ENCODE data around the gene DUSP16. TPM values are rescaled to one million over a fixed set of nuclear protein-coding genes. Genes with fewer than 3 reads are reported as not detected.

Gene DUSP16
- total RNA-seq, 1 donor from 2014 or later = 26.1 TPM

GRCh38 chr12:12510551-12510950 lies 52.1 kb downstream of the DUSP16 start:
- TF ChIP-seq, protein P1, sequence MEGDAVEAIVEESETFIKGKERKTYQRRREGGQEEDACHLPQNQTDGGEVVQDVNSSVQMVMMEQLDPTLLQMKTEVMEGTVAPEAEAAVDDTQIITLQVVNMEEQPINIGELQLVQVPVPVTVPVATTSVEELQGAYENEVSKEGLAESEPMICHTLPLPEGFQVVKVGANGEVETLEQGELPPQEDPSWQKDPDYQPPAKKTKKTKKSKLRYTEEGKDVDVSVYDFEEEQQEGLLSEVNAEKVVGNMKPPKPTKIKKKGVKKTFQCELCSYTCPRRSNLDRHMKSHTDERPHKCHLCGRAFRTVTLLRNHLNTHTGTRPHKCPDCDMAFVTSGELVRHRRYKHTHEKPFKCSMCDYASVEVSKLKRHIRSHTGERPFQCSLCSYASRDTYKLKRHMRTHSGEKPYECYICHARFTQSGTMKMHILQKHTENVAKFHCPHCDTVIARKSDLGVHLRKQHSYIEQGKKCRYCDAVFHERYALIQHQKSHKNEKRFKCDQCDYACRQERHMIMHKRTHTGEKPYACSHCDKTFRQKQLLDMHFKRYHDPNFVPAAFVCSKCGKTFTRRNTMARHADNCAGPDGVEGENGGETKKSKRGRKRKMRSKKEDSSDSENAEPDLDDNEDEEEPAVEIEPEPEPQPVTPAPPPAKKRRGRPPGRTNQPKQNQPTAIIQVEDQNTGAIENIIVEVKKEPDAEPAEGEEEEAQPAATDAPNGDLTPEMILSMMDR (IDR thresholded peaks at IDR 0.05) = no peak
- TF ChIP-seq EZH2phosphoT487 (IDR thresholded peaks at IDR 0.05) = no peak
- TF ChIP-seq EZH2 (IDR thresholded peaks at IDR 0.05) = no peak
- Mint-ChIP-seq H3K27ac (no peak overlapping the region), H3K9me3 (no peaks in the 10 kb centered on the region), H3K36me3 (peaks cover 2% of the 10 kb centered on the region), H3K4me3 (no peak overlapping the region), H3K27me3 (ENCODE audit: insufficient read depth, low read depth) (no peaks in the 10 kb centered on the region), H3K4me1 (peaks cover 32% of the 10 kb centered on the region)
- DNase-seq (ENCODE audit: low spot score) = no peak
- Histone ChIP-seq H3K9me3 (ENCODE audit: low read depth) (no peaks in the 10 kb centered on the region), H3K4me2 (no peak overlapping the region), H3K4me3 (no peak overlapping the region), H3K36me3 (no peaks in the 10 kb centered on the region), H3K9ac (no peak overlapping the region), H2AFZ (replicated peaks) (no peak overlapping the region), H3F3A (ENCODE audit: low read depth) (no peaks in the 10 kb centered on the region), H3K4me1 (peaks cover 26% of the 10 kb centered on the region), H3K79me2 (ENCODE audit: low read depth) (peaks cover 30% of the 10 kb centered on the region), H3K27ac (no peak overlapping the region), H4K20me1 (ENCODE audit: low read depth) (peaks cover 16% of the 10 kb centered on the region), H3K27me3 (no peaks in the 10 kb centered on the region)

- no peak overlapping the region for H3K4me2 ChIP-seq
- DNase-seq (ENCODE audit: low spot score) = no peak
- peaks cover 2% of the 10 kb centered on the region for H3K36me3 Mint-ChIP-seq
- no peak overlapping the region for H3K4me3 Mint-ChIP-seq
- H3K9me3 ChIP-seq (ENCODE audit: low read depth) = no peaks in the 10 kb centered on the region
- peaks cover 19% of the 10 kb centered on the region for H4K20me1 ChIP-seq (ENCODE audit: low read depth)
- peaks cover 30% of the 10 kb centered on the region for H3K4me1 ChIP-seq
- H3K27me3 Mint-ChIP-seq (ENCODE audit: insufficient read depth, low read depth) = no peaks in the 10 kb centered on the region
- H3K9me3 Mint-ChIP-seq = no peaks in the 10 kb centered on the region
- peaks cover 36% of the 10 kb centered on the region for H3K4me1 Mint-ChIP-seq
- TF ChIP-seq EZH2phosphoT487 (IDR thresholded peaks at IDR 0.05) = no peak
- no peak for TF ChIP-seq EZH2 (IDR thresholded peaks at IDR 0.05)
- TF ChIP-seq, protein P1 (IDR thresholded peaks at IDR 0.05) = no peak
- H3K4me3 ChIP-seq = no peak overlapping the region
- no peaks in the 10 kb centered on the region for H3K36me3 ChIP-seq
- H3K27ac Mint-ChIP-seq = no peak overlapping the region
- no peaks in the 10 kb centered on the region for H3K27me3 ChIP-seq
- H3K79me2 ChIP-seq (ENCODE audit: low read depth) = peaks cover 34% of the 10 kb centered on the region
- H3K9ac ChIP-seq = no peak overlapping the region
- H3K27ac ChIP-seq = no peak overlapping the region
- no peak overlapping the region for H2AFZ ChIP-seq (replicated peaks)
- H3F3A ChIP-seq (ENCODE audit: low read depth) = no peaks in the 10 kb centered on the region
These were observed 52.5 kb downstream of the DUSP16 start for GRCh38 chr12:12510141-12510540.

GRCh38 chr12:12508612-12509011 lies 54.1 kb downstream of the DUSP16 start:
- Histone ChIP-seq H2AFZ (replicated peaks) (no peak overlapping the region), H3K27me3 (no peaks in the 10 kb centered on the region), H3K79me2 (ENCODE audit: low read depth) (peaks cover 41% of the 10 kb centered on the region), H3K36me3 (no peaks in the 10 kb centered on the region), H3K4me3 (no peak overlapping the region), H3F3A (ENCODE audit: low read depth) (no peaks in the 10 kb centered on the region), H3K4me2 (no peak overlapping the region), H3K27ac (no peak overlapping the region), H3K4me1 (peaks cover 24% of the 10 kb centered on the region), H4K20me1 (ENCODE audit: low read depth) (peaks cover 12% of the 10 kb centered on the region), H3K9ac (no peak overlapping the region), H3K9me3 (ENCODE audit: low read depth) (no peaks in the 10 kb centered on the region)
- Mint-ChIP-seq H3K4me3 (no peak overlapping the region), H3K9me3 (no peaks in the 10 kb centered on the region), H3K27me3 (ENCODE audit: insufficient read depth, low read depth) (no peaks in the 10 kb centered on the region), H3K27ac (no peak overlapping the region), H3K4me1 (peaks cover 30% of the 10 kb centered on the region), H3K36me3 (peaks cover 4% of the 10 kb centered on the region)
- no peak for DNase-seq (ENCODE audit: low spot score)
- TF ChIP-seq, protein P1 (IDR thresholded peaks at IDR 0.05) = no peak
- TF ChIP-seq EZH2phosphoT487 (IDR thresholded peaks at IDR 0.05) = no peak
- TF ChIP-seq EZH2 (IDR thresholded peaks at IDR 0.05) = no peak

Data from neural progenitor cell (in vitro differentiated cells).